Measurements from ENCODE around the gene VANGL1. TPM values are rescaled to one million over a fixed set of nuclear protein-coding genes. Genes with fewer than 3 reads are reported as not detected.

The VANGL1 gene
- total RNA-seq, 1 experiment from 2014 or later: 13.6 TPM

- no peak overlapping the region for H2BK5ac ChIP-seq (ENCODE audit: insufficient read length, low read length)
- no peak overlapping the region for H2BK120ac ChIP-seq (ENCODE audit: low read depth, low read length, poor library complexity, severe bottlenecking)
- no peaks in the 10 kb centered on the region for H3K79me2 ChIP-seq (ENCODE audit: insufficient read depth, low read length)
- no peak overlapping the region for H3K27ac ChIP-seq (ENCODE audit: insufficient read length, low read depth, low read length)
- no peak for TF ChIP-seq CTCF (conservative IDR thresholded peaks at IDR 0.05)
- Mint-ChIP-seq H3K9me3 (no peaks in the 10 kb centered on the region), H3K36me3 (ENCODE audit: insufficient read depth in 1 of 3, low read depth in 3 of 3) (peaks cover 0 to 3% (median 0%) of the 10 kb centered on the region in 3 experiments; a peak in 1 of 7 replicates), H3K27me3 (ENCODE audit: low read depth) (peaks cover 2% of the 10 kb centered on the region), H3K4me3 (no peak overlapping the region), H3K27ac (no peak overlapping the region), H3K4me1 (peaks cover 0 to 5% of the 10 kb centered on the region in 2 experiments)
- no peak overlapping the region for H4K8ac ChIP-seq (replicated peaks; ENCODE audit: insufficient read length, low read depth, low read length)
- H3K4ac ChIP-seq (ENCODE audit: low read depth, low read length): no peak overlapping the region
- no peak overlapping the region for H3K4me2 ChIP-seq (ENCODE audit: insufficient read depth, insufficient read length, low read length)
- no peak overlapping the region for H3K23ac ChIP-seq (ENCODE audit: insufficient read length, low read depth, low read length)
- H2BK15ac ChIP-seq (ENCODE audit: low read depth, low read length): no peak overlapping the region
- no peaks in the 10 kb centered on the region for H3K23me2 ChIP-seq (ENCODE audit: insufficient read length, low read depth, low read length, poor library complexity, severe bottlenecking)
- H2AFZ ChIP-seq (ENCODE audit: low read length): no peak overlapping the region
- H3T11ph ChIP-seq (ENCODE audit: low read length): no peak overlapping the region
- no CpG with 5 or more reads among the region's 1 CpG for WGBS (ENCODE audit: extremely low coverage, insufficient read length, low lambda C conversion rate)
- no peaks in the 10 kb centered on the region for H4K20me1 ChIP-seq (ENCODE audit: control insufficient read depth, insufficient read depth, insufficient read length)
- H3K56ac ChIP-seq (ENCODE audit: insufficient read length, low read depth, low read length): no peak overlapping the region
- H4K91ac ChIP-seq (ENCODE audit: insufficient read length, low read depth, low read length): no peak overlapping the region
- no peak overlapping the region for H4K5ac ChIP-seq (ENCODE audit: insufficient read length, low read depth, low read length)
- no peak overlapping the region for H3K14ac ChIP-seq (ENCODE audit: insufficient read depth, low read length)
- no peaks in the 10 kb centered on the region for H3K9me3 ChIP-seq (ENCODE audit: control insufficient read depth, low read depth, low read length)
- H3K79me1 ChIP-seq (ENCODE audit: insufficient read depth, low read depth, low read length, poor library complexity, severe bottlenecking): no peaks in the 10 kb centered on the region
- no peaks in the 10 kb centered on the region for H3K27me3 ChIP-seq (ENCODE audit: insufficient read depth, low read length)
- H2AK5ac ChIP-seq (ENCODE audit: insufficient read length, low read length): no peak overlapping the region
- H3K9ac ChIP-seq (ENCODE audit: extremely low read depth, insufficient read length, low read length): no peak overlapping the region
- no peak for DNase-seq
- no peak overlapping the region for H2BK20ac ChIP-seq (ENCODE audit: low read depth, low read length, poor library complexity, severe bottlenecking)
- no peaks in the 10 kb centered on the region for H3K4me1 ChIP-seq (ENCODE audit: insufficient read depth, low read length)
- H3K18ac ChIP-seq (ENCODE audit: insufficient read length, low read depth, low read length): no peak overlapping the region
- H2BK12ac ChIP-seq (ENCODE audit: insufficient read length, low read depth, low read length): no peak overlapping the region
Measured at GRCh38 chr1:115697619-115698018, 55.8 kb downstream of the VANGL1 start.

Data from H9 (cell line).